ENCODE data around the gene WNT9B. TPM values are rescaled to one million over a fixed set of nuclear protein-coding genes. Genes with fewer than 3 reads are reported as not detected.

Gene WNT9B
- total RNA-seq, 1 experiment from 2014 or later, result 0.70 TPM

GRCh38 chr17:46826116-46826515, 25.3 kb upstream of the WNT9B start:
- Histone ChIP-seq H3K79me1 (ENCODE audit: insufficient read depth, low read depth, low read length, poor library complexity, severe bottlenecking) (no peaks in the 10 kb centered on the region), H2BK5ac (ENCODE audit: insufficient read length, low read length) (no peak overlapping the region), H3K18ac (ENCODE audit: insufficient read length, low read depth, low read length) (no peak overlapping the region), H3K9me3 (ENCODE audit: control insufficient read depth, low read depth, low read length) (no peaks in the 10 kb centered on the region), H3K14ac (ENCODE audit: insufficient read depth, low read length) (no peak overlapping the region), H3K79me2 (ENCODE audit: insufficient read depth, low read length) (no peaks in the 10 kb centered on the region), H2BK12ac (ENCODE audit: insufficient read length, low read depth, low read length) (no peak overlapping the region), H4K5ac (ENCODE audit: insufficient read length, low read depth, low read length) (no peak overlapping the region), H2BK20ac (ENCODE audit: low read depth, low read length, poor library complexity, severe bottlenecking) (no peak overlapping the region), H2BK15ac (ENCODE audit: low read depth, low read length) (no peak overlapping the region), H2BK120ac (ENCODE audit: low read depth, low read length, poor library complexity, severe bottlenecking) (no peak overlapping the region), H3K27me3 (ENCODE audit: insufficient read depth, low read length) (peaks cover 1% of the 10 kb centered on the region; the same call in 1 of the 2 replicates), H3K56ac (ENCODE audit: insufficient read length, low read depth, low read length) (no peak overlapping the region), H2AFZ (ENCODE audit: low read length) (no peak overlapping the region), H4K20me1 (ENCODE audit: control insufficient read depth, insufficient read depth, insufficient read length) (no peaks in the 10 kb centered on the region), H3K4me2 (ENCODE audit: insufficient read depth, insufficient read length, low read length) (no peak overlapping the region), H3K4ac (ENCODE audit: low read depth, low read length) (no peak overlapping the region), H4K8ac (replicated peaks; ENCODE audit: insufficient read length, low read depth, low read length) (no peak overlapping the region), H3K4me1 (ENCODE audit: insufficient read depth, low read length) (no peaks in the 10 kb centered on the region), H3K23ac (ENCODE audit: insufficient read length, low read depth, low read length) (no peak overlapping the region), H2AK5ac (ENCODE audit: insufficient read length, low read length) (no peak overlapping the region), H3T11ph (ENCODE audit: low read length) (no peak overlapping the region), H3K27ac (ENCODE audit: insufficient read length, low read depth, low read length) (no peak overlapping the region), H4K91ac (ENCODE audit: insufficient read length, low read depth, low read length) (no peak overlapping the region), H3K9ac (ENCODE audit: extremely low read depth, insufficient read length, low read length) (no peak overlapping the region), H3K23me2 (ENCODE audit: insufficient read length, low read depth, low read length, poor library complexity, severe bottlenecking) (peaks cover 6% of the 10 kb centered on the region)
- Mint-ChIP-seq H3K27ac (no peak overlapping the region), H3K27me3 (ENCODE audit: low read depth) (peaks cover 57% of the 10 kb centered on the region), H3K36me3 (ENCODE audit: insufficient read depth in 1 of 3, low read depth in 3 of 3) (peaks cover 0 to 2% (median 0%) of the 10 kb centered on the region in 3 experiments; a peak in 1 of 7 replicates), H3K4me3 (no peak overlapping the region), H3K9me3 (no peaks in the 10 kb centered on the region), H3K4me1 (peaks cover 17 to 20% of the 10 kb centered on the region in 2 experiments)
- no CpG with 5 or more reads among the region's 1 CpG for WGBS (ENCODE audit: extremely low coverage, insufficient read length, low lambda C conversion rate)
- DNase-seq, result no peak
- TF ChIP-seq CTCF (conservative IDR thresholded peaks at IDR 0.05), result no peak
